Measurements from ENCODE around the gene RANGRF.

DNA sequence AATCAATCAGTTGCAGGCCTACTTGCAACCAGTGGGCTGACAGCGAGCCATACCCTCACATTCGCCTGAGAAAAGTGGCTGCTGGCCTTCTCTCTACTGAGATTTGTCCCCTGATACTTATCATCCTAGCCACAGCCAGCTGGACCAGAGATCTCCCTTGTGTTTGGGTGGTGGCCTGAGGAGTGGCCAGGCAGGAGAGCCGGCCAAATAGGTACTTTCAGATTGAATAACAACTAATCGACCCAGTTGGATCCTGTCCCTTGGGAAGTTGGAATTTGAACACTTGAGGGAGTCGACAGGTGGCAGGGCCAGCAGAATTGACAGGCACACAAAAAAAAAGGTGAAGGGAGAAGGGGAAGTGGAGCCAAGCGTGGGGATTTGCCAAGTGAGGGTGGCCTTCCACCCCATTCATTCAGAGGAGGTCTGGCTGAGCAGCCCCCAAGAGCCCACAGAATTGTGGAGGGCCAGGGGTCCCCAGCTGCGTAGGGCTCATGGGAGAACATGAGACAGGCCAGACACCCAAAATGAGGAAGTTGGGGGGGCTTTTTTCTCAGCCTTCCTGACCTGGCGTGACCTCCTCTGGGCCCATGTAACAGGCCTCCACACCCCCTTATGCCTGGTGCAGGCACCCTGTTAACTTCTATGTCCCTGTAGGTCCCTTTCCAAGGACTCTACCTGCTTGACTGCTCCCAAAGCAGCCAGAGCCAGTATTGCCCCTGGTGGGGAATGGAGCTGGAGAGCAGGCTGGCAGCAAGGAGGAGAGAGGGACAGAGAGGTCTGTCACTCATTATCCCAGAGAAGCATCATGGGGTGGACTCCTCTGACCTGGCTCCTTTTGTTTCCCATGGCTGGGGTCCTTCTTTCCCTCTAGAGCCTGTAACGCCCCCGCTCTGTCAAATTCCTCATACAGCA, 2.9 kb upstream of the RANGRF start:
- TF ChIP-seq, protein P1, sequence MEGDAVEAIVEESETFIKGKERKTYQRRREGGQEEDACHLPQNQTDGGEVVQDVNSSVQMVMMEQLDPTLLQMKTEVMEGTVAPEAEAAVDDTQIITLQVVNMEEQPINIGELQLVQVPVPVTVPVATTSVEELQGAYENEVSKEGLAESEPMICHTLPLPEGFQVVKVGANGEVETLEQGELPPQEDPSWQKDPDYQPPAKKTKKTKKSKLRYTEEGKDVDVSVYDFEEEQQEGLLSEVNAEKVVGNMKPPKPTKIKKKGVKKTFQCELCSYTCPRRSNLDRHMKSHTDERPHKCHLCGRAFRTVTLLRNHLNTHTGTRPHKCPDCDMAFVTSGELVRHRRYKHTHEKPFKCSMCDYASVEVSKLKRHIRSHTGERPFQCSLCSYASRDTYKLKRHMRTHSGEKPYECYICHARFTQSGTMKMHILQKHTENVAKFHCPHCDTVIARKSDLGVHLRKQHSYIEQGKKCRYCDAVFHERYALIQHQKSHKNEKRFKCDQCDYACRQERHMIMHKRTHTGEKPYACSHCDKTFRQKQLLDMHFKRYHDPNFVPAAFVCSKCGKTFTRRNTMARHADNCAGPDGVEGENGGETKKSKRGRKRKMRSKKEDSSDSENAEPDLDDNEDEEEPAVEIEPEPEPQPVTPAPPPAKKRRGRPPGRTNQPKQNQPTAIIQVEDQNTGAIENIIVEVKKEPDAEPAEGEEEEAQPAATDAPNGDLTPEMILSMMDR (IDR thresholded peaks at IDR 0.05; ENCODE audit: low read depth, low read length) = no peak
- no peak for TF ChIP-seq EZH2phosphoT487 (IDR thresholded peaks at IDR 0.05; ENCODE audit: low read depth)

Measured in OCI-LY3 (cell line).